GM12878 (cell line): ENCODE results near the gene PTPRN2. TPM values are rescaled to one million over a fixed set of nuclear protein-coding genes. Genes with fewer than 3 reads are reported as not detected.

Experiments used
- ATAC-seq: fragments of 200-7000 bp; cut with Tn5 transposase; 3 replicates; pipeline ENCODE4 v1.9.1; 2020; ENCODE audit warnings: mild to moderate bottlenecking, moderate library complexity
- BruUV-seq: library from RNA; stranded (reverse); fragments of 400-500 nt; replicated peaks from 2 replicates; lab custom pipeline; 2021; lab: Mats Ljungman, UMichigan
- CTCF ChIA-PET: fragments of 300-600 bp; sonication (Branson Sonifier 250); formaldehyde crosslinking; extraction: SDS; loops from one replicate; lab custom pipeline; 2021; ENCODE audit warnings: inconsistent platforms; lab: Yijun Ruan, JAX
- POLR2A ChIA-PET: fragments of 350-600 bp; formaldehyde crosslinking; extraction: SDS; loops from one replicate; lab custom pipeline; 2021; ENCODE audit warnings: inconsistent platforms; lab: Charles Lee
- RAD21 ChIA-PET: fragments of 300-600 bp; sonication (Branson Sonifier 250); formaldehyde crosslinking; loops from one replicate; lab custom pipeline; 2023; ENCODE audit warnings: antibody characterized with exemption; ENCODE audit not compliant: unreplicated experiment; lab: Charles Lee
- SMC1A ChIA-PET: fragments of 300-600 bp; sonication (Branson Sonifier 250); formaldehyde crosslinking; loops from one replicate; lab custom pipeline; 2023; ENCODE audit not compliant: unreplicated experiment, uncharacterized antibody; lab: Charles Lee
- DNase-seq: peaks from one replicate; pipeline ENCODE4 v3.0.0-alpha.2; 2011; ENCODE audit warnings: low read depth, low spot score
- FAIRE-seq: peaks from 3 replicates; lab custom pipeline; 2011; peaks lifted over from hg19 to GRCh38; lab: Jason Lieb, UNC
- H2AFZ ChIP-seq: 2 replicates; pipeline ENCODE4 v1.6.0; 2011; ENCODE audit warnings: low read depth, low read length, control low read depth; ENCODE audit not compliant: control insufficient read depth
- H3K27ac ChIP-seq: 2 replicates; pipeline ENCODE4 v1.5.1; 2011; ENCODE audit warnings: control low read depth; ENCODE audit not compliant: control insufficient read depth, insufficient read depth
- H3K27me3 ChIP-seq, 2 experiments: replicated peaks in 1 of 2; 2 replicates each; pipeline versions ENCODE4 v1.6.0 to v1.6.1; 2011; ENCODE audit warnings: low read length in 1 of 2; ENCODE audit not compliant: control insufficient read depth in 2 of 2, insufficient read depth in 2 of 2
- H3K36me3 ChIP-seq, 2 experiments: 2 replicates each; pipeline ENCODE4 v1.5.1; 2011; ENCODE audit warnings: low read length in 1 of 2; ENCODE audit not compliant: control insufficient read depth in 2 of 2, insufficient read depth in 2 of 2
- H3K4me1 ChIP-seq: 2 replicates; pipeline ENCODE4 v1.6.1; 2011; ENCODE audit warnings: mild to moderate bottlenecking, low read length, moderate library complexity, mixed read lengths; ENCODE audit not compliant: control insufficient read depth, insufficient read depth
- H3K4me2 ChIP-seq: 2 replicates; pipeline ENCODE4 v1.6.0; 2011; ENCODE audit warnings: control low read depth; ENCODE audit not compliant: control insufficient read depth, insufficient read depth
- H3K4me3 ChIP-seq: fragments of 200-600 bp; sonication (generic); 2 replicates; pipeline ENCODE4 v1.5.1; 2016
- H3K79me2 ChIP-seq: 2 replicates; pipeline ENCODE4 v1.6.0; 2011; ENCODE audit warnings: low read length; ENCODE audit not compliant: control insufficient read depth, insufficient read depth
- H3K9ac ChIP-seq: 2 replicates; pipeline ENCODE4 v1.8.0; 2011; ENCODE audit warnings: low read length, control low read depth, mixed read lengths; ENCODE audit not compliant: control insufficient read depth, insufficient read depth
- H3K9me3 ChIP-seq: replicated peaks from 3 replicates; pipeline ENCODE4 v1.5.1; 2011; ENCODE audit warnings: mild to moderate bottlenecking, low read length; ENCODE audit not compliant: control insufficient read depth, insufficient read depth
- H4K20me1 ChIP-seq: 2 replicates; pipeline ENCODE4 v1.6.0; 2011; ENCODE audit not compliant: control insufficient read depth, insufficient read depth
- ATF7 ChIP-seq: fragments of 450-650 bp; IDR thresholded peaks from 2 replicates; pipeline ENCODE4 v1.6.1; 2016; ENCODE audit warnings: low read depth, mild to moderate bottlenecking
- CBFB ChIP-seq: IDR thresholded peaks from 2 replicates; pipeline ENCODE4 v1.6.1; 2016; ENCODE audit warnings: antibody characterized with exemption, low read depth
- HDAC6 ChIP-seq: fragments of 200-600 bp; sonication (generic); IDR thresholded peaks from one replicate; pipeline ENCODE4 v1.8.0; 2017; ENCODE audit warnings: antibody characterized with exemption; ENCODE audit not compliant: unreplicated experiment
- IRF4 ChIP-seq: IDR thresholded peaks from 2 replicates; pipeline ENCODE4 v1.6.1; 2011; ENCODE audit warnings: low read depth, low read length
- KAT2A ChIP-seq: conservative IDR thresholded peaks from 2 replicates; pipeline ENCODE4 v1.6.1; 2011; ENCODE audit warnings: low read depth, low read length; ENCODE audit not compliant: control insufficient read depth
- KDM1A ChIP-seq: fragments of 200-600 bp; sonication (generic); IDR thresholded peaks from 2 replicates; pipeline ENCODE4 v1.6.1; 2016; ENCODE audit warnings: borderline replicate concordance
- SIX5 ChIP-seq: IDR thresholded peaks from 2 replicates; pipeline ENCODE4 v1.6.1; 2011; ENCODE audit warnings: mild to moderate bottlenecking, low read depth, low read length, moderate library complexity; ENCODE audit not compliant: severe bottlenecking
- SKIL ChIP-seq: fragments of 450-650 bp; IDR thresholded peaks from 2 replicates; pipeline ENCODE4 v1.6.1; 2017; ENCODE audit warnings: mild to moderate bottlenecking, low read depth, inconsistent platforms; ENCODE audit not compliant: poor library complexity, severe bottlenecking
- SPI1 ChIP-seq: IDR thresholded peaks from 2 replicates; pipeline ENCODE4 v1.6.1; 2011; ENCODE audit warnings: low read depth, mild to moderate bottlenecking, low read length, moderate library complexity, borderline replicate concordance; ENCODE audit not compliant: insufficient read depth
- SREBF1 ChIP-seq: IDR thresholded peaks from 2 replicates; pipeline ENCODE4 v1.6.1; 2012; ENCODE audit warnings: mild to moderate bottlenecking, low read length
- SUPT20H ChIP-seq: IDR thresholded peaks from 2 replicates; pipeline ENCODE4 v1.6.1; 2011; ENCODE audit warnings: low read depth, mild to moderate bottlenecking, low read length, moderate library complexity, borderline replicate concordance; ENCODE audit not compliant: control insufficient read depth
- ZBED1 ChIP-seq: IDR thresholded peaks from 2 replicates; pipeline ENCODE4 v1.6.1; 2016; ENCODE audit warnings: borderline replicate concordance
- ZNF207 ChIP-seq: fragments of 450-650 bp; IDR thresholded peaks from 2 replicates; pipeline ENCODE4 v1.6.1; 2014; ENCODE audit warnings: antibody characterized with exemption, mild to moderate bottlenecking, borderline replicate concordance
- WGBS: methylation state at CpG from one replicate; pipeline ENCODE4 v1.1.6; 2016; ENCODE audit warnings: low lambda C conversion rate; ENCODE audit not compliant: insufficient replicate concordance, insufficient coverage; ENCODE audit errors: missing lambda C conversion rate; 5-methylcytosine and 5-hydroxymethylcytosine counted together
- in situ Hi-C: fragments of 300-500 bp; cut with MboI; formaldehyde crosslinking; loops from 9 replicates; pipeline ENCODE4 v1.14.3; 2018; ENCODE audit warnings: mixed read lengths
- intact Hi-C: fragments of 100-400 bp; cut with micrococcal nuclease; formaldehyde crosslinking; loops from one replicate; pipeline ENCODE4 v1.14.2; 2022; ENCODE audit not compliant: unreplicated experiment
- polyA plus RNA-seq, 11 experiments: library from polyadenylated mRNA; depleted of rRNA in 4 of 11; unstranded in 6 of 11; stranded (reverse) in 5 of 11; fragments of >200 nt; fragmentation: Nextera tagmentation in 4 of 11; fragmentation: Illumina TruSeq in 1 of 11; extraction: Ambion mirVana in 4 of 11; extraction: Trizol in 1 of 11; gene quantifications; 1 replicate in 1 of 11; 2 replicates in 10 of 11; pipeline versions ENCODE4 v1.2.1 to v1.2.3, GENCODE V29; 2011 to 2016; ENCODE audit warnings: inconsistent platforms in 2 of 11, missing spikeins in 2 of 11, low read depth in 1 of 11
- total RNA-seq, 4 experiments: library from RNA; depleted of rRNA in 3 of 4; stranded (reverse); fragments of >200 nt in 3 of 4; fragmentation: Illumina TruSeq in 1 of 4; extraction: Trizol in 1 of 4; gene quantifications; 2 replicates each; pipeline versions ENCODE4 v1.2.1 to v1.2.3, GENCODE V29; 2013 to 2021

The PTPRN2 gene
- total and polyA plus RNA-seq, 10 of the 15 experiments (the other 5 are each of a cell fraction or from before 2014, with no cell fraction given) = 5.4 TPM; not detected in 9

GRCh38 chr7:157840914-157841772 is 746.5 kb downstream of the PTPRN2 start:
- no peaks in the 10 kb centered on the region for H3K36me3 ChIP-seq
- H3K9me3 ChIP-seq = no peaks in the 10 kb centered on the region; the same call in 2 of the 3 replicates
- no peak overlapping the region for H3K9ac ChIP-seq
- no peak for TF ChIP-seq SPI1
- TF ChIP-seq ZBED1 = no peak
- TF ChIP-seq KDM1A = no peak
- no peak for TF ChIP-seq KAT2A
- no peak for TF ChIP-seq SKIL
- TF ChIP-seq ZNF207 = no peak
- TF ChIP-seq CBFB = no peak
- TF ChIP-seq SREBF1 = no peak
- no peak for TF ChIP-seq ATF7
- TF ChIP-seq SIX5 = no peak
- TF ChIP-seq HDAC6 = no peak
- no peak for TF ChIP-seq SUPT20H
- no peak for TF ChIP-seq IRF4
- no peak overlapping the region for H3K4me2 ChIP-seq
- in situ Hi-C loops = no loop called here
- ATAC-seq (no peak), DNase-seq (no peak), FAIRE-seq (no peak)
- no peak overlapping the region for H2AFZ ChIP-seq
- ChIA-PET RAD21 (no interaction called here), SMC1A (no interaction called here), CTCF (no interaction called here), POLR2A (no interaction called here)
- no peaks in the 10 kb centered on the region for H3K27me3 ChIP-seq
- H3K79me2 ChIP-seq = no peaks in the 10 kb centered on the region
- no TSS peak for BruUV-seq
- H3K4me1 ChIP-seq = no peaks in the 10 kb centered on the region
- H3K27ac ChIP-seq = no peak overlapping the region
- intact Hi-C loops = no loop called here
- no peaks in the 10 kb centered on the region for H4K20me1 ChIP-seq
- H3K4me3 ChIP-seq = no peak overlapping the region
- 60% methylated on average over 25 of the region's 25 CpGs for WGBS
